Measurements from ENCODE around the gene CERS4. TPM values are rescaled to one million over a fixed set of nuclear protein-coding genes. Genes with fewer than 3 reads are reported as not detected.
"Not testable (repeated sequence)": the region's sequence is repeated elsewhere in the genome, so short reads cannot be mapped to it uniquely, and the experiment has no call there.

Gene CERS4
- total RNA-seq, 1 donor from 2014 or later = 17.7 TPM

DNA sequence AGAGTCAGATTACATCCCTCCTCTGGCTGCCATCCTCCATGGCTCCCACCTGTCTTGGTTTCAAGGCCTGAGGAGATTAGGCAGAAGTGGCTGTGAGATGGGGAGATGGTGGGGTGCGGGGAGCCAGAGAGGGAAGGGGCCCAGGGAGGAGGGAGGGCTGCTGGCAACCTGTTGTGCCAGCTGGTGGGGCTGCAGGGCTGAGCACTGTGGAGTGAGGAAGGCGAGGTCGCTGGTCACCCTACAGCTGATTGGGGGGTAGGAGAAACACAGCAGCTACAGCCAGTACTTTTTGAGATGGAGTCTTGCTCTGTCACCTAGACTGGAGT, 50.7 kb downstream of the CERS4 start:
- H3K27me3 ChIP-seq (ENCODE audit: control insufficient read depth in 3 of 3, insufficient read depth in 3 of 3, low read length in 3 of 3) = no peaks in the 10 kb centered on the region
- no peak overlapping the region for H3K27ac ChIP-seq (ENCODE audit: low read depth, low read length)
- H3K4me3 ChIP-seq (ENCODE audit: low read length in 3 of 3) = no peak overlapping the region
- H3K36me3 ChIP-seq (ENCODE audit: control insufficient read depth in 3 of 3, insufficient read depth in 3 of 3, low read length in 3 of 3) = peaks cover 5 to 9% (median 7%) of the 10 kb centered on the region in 3 donors
- H3K9me3 ChIP-seq (ENCODE audit: control insufficient read depth in 3 of 3, low read length in 3 of 3) = no peaks in the 10 kb centered on the region
- H3K4me1 ChIP-seq (ENCODE audit: control insufficient read depth in 3 of 3, insufficient read depth in 3 of 3, low read length in 3 of 3) = no peaks in the 10 kb centered on the region
- H3K9ac ChIP-seq (ENCODE audit: low read depth in 1 of 3, low read length in 3 of 3) = no peak overlapping the region

- Histone ChIP-seq H3K9ac (ENCODE audit: low read depth in 1 of 3, low read length in 3 of 3) (peak overlapping the region in 1 of 3 donors; percentile 25), H3K4me3 (ENCODE audit: low read length in 3 of 3) (no peak overlapping the region), H3K4me1 (ENCODE audit: control insufficient read depth in 3 of 3, insufficient read depth in 3 of 3, low read length in 3 of 3) (no peaks in the 10 kb centered on the region), H3K27ac (ENCODE audit: low read depth, low read length) (no peak overlapping the region), H3K27me3 (ENCODE audit: control insufficient read depth in 3 of 3, insufficient read depth in 3 of 3, low read length in 3 of 3) (no peaks in the 10 kb centered on the region), H3K9me3 (ENCODE audit: control insufficient read depth in 3 of 3, low read length in 3 of 3) (no peaks in the 10 kb centered on the region), H3K36me3 (ENCODE audit: control insufficient read depth in 3 of 3, insufficient read depth in 3 of 3, low read length in 3 of 3) (peaks cover 2 to 5% (median 2%) of the 10 kb centered on the region in 3 donors)
Measured at GRCh38 chr19:8261347-8261746, 52.2 kb downstream of the CERS4 start.

GRCh38 chr19:8261881-8262280, 52.7 kb downstream of the CERS4 start:
- H3K27ac ChIP-seq (ENCODE audit: low read depth, low read length) = no peak overlapping the region
- H3K4me3 ChIP-seq (ENCODE audit: low read length in 3 of 3) = no peak overlapping the region
- H3K4me1 ChIP-seq (ENCODE audit: control insufficient read depth in 3 of 3, insufficient read depth in 3 of 3, low read length in 3 of 3) = no peaks in the 10 kb centered on the region
- peaks cover 0 to under 1% (median under 1%) of the 10 kb centered on the region in 3 donors for H3K36me3 ChIP-seq (ENCODE audit: control insufficient read depth in 3 of 3, insufficient read depth in 3 of 3, low read length in 3 of 3)
- H3K27me3 ChIP-seq (ENCODE audit: control insufficient read depth in 3 of 3, insufficient read depth in 3 of 3, low read length in 3 of 3) = no peaks in the 10 kb centered on the region
- H3K9ac ChIP-seq (ENCODE audit: low read depth in 1 of 3, low read length in 3 of 3) = no peak overlapping the region
- H3K9me3 ChIP-seq (ENCODE audit: control insufficient read depth in 3 of 3, low read length in 3 of 3) = no peaks in the 10 kb centered on the region

DNA sequence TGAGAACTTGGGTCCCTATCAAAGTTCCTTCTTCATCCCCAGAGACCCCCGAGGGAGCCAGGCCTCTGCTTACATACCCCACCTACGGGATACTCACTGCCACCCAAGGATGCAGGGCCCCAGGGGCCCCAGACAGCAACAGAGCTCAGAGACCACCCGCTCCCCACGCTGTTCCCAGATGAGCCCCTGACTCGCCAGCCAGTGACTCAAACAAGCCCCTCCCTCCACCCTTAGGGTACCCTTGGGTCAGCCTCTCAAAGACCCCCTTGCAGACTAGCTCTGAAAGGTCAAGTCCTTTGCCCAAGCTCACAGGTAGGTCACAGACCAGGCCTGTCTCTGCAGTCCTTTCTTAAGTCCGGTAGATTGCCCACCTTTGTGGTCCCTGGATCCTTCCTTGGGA, 53.3 kb downstream of the CERS4 start:
- no peaks in the 10 kb centered on the region for H3K9me3 ChIP-seq (ENCODE audit: control insufficient read depth in 3 of 3, low read length in 3 of 3)
- H3K4me3 ChIP-seq (ENCODE audit: low read length in 3 of 3) = no peak overlapping the region
- no peak overlapping the region for H3K27ac ChIP-seq (ENCODE audit: low read depth, low read length)
- no peak overlapping the region for H3K9ac ChIP-seq (ENCODE audit: low read depth in 1 of 3, low read length in 3 of 3)
- no peaks in the 10 kb centered on the region for H3K27me3 ChIP-seq (ENCODE audit: control insufficient read depth in 3 of 3, insufficient read depth in 3 of 3, low read length in 3 of 3)
- no peaks in the 10 kb centered on the region for H3K36me3 ChIP-seq (ENCODE audit: control insufficient read depth in 3 of 3, insufficient read depth in 3 of 3, low read length in 3 of 3)
- no peaks in the 10 kb centered on the region for H3K4me1 ChIP-seq (ENCODE audit: control insufficient read depth in 3 of 3, insufficient read depth in 3 of 3, low read length in 3 of 3)

GRCh38 chr19:8264248-8264647, 55.1 kb downstream of the CERS4 start:
- H3K27ac ChIP-seq (ENCODE audit: low read depth, low read length); H3K9me3 ChIP-seq (ENCODE audit: control insufficient read depth in 3 of 3, low read length in 3 of 3); H3K9ac ChIP-seq (ENCODE audit: low read depth in 1 of 3, low read length in 3 of 3); H3K4me1 ChIP-seq (ENCODE audit: control insufficient read depth in 3 of 3, insufficient read depth in 3 of 3, low read length in 3 of 3); H3K36me3 ChIP-seq (ENCODE audit: control insufficient read depth in 3 of 3, insufficient read depth in 3 of 3, low read length in 3 of 3); H3K4me3 ChIP-seq (ENCODE audit: low read length in 3 of 3); H3K27me3 ChIP-seq (ENCODE audit: control insufficient read depth in 3 of 3, insufficient read depth in 3 of 3, low read length in 3 of 3): not testable (repeated sequence)

GRCh38 chr19:8265872-8266271, 56.7 kb downstream of the CERS4 start:
- H3K36me3 ChIP-seq (ENCODE audit: control insufficient read depth in 3 of 3, insufficient read depth in 3 of 3, low read length in 3 of 3) = no peaks in the 10 kb centered on the region
- no peaks in the 10 kb centered on the region for H3K9me3 ChIP-seq (ENCODE audit: control insufficient read depth in 3 of 3, low read length in 3 of 3)
- H3K4me3 ChIP-seq (ENCODE audit: low read length in 3 of 3) = no peak overlapping the region
- H3K27me3 ChIP-seq (ENCODE audit: control insufficient read depth in 3 of 3, insufficient read depth in 3 of 3, low read length in 3 of 3) = no peaks in the 10 kb centered on the region
- no peak overlapping the region for H3K27ac ChIP-seq (ENCODE audit: low read depth, low read length)
- peaks cover 7 to 8% (median 8%) of the 10 kb centered on the region in 3 donors for H3K4me1 ChIP-seq (ENCODE audit: control insufficient read depth in 3 of 3, insufficient read depth in 3 of 3, low read length in 3 of 3)
- H3K9ac ChIP-seq (ENCODE audit: low read depth in 1 of 3, low read length in 3 of 3) = no peak overlapping the region

- no peak overlapping the region for H3K27ac ChIP-seq (ENCODE audit: low read depth, low read length)
- peaks cover 7 to 8% (median 8%) of the 10 kb centered on the region in 3 donors for H3K4me1 ChIP-seq (ENCODE audit: control insufficient read depth in 3 of 3, insufficient read depth in 3 of 3, low read length in 3 of 3)
- peak overlapping the region in 1 of 3 donors; percentile 75 for H3K9ac ChIP-seq (ENCODE audit: low read depth in 1 of 3, low read length in 3 of 3)
- H3K36me3 ChIP-seq (ENCODE audit: control insufficient read depth in 3 of 3, insufficient read depth in 3 of 3, low read length in 3 of 3) = no peaks in the 10 kb centered on the region
- H3K9me3 ChIP-seq (ENCODE audit: control insufficient read depth in 3 of 3, low read length in 3 of 3) = no peaks in the 10 kb centered on the region
- H3K27me3 ChIP-seq (ENCODE audit: control insufficient read depth in 3 of 3, insufficient read depth in 3 of 3, low read length in 3 of 3) = no peaks in the 10 kb centered on the region
- no peak overlapping the region for H3K4me3 ChIP-seq (ENCODE audit: low read length in 3 of 3)
Measured at GRCh38 chr19:8269724-8270123, 60.6 kb downstream of the CERS4 start.

GRCh38 chr19:8276508-8276907, 67.3 kb downstream of the CERS4 start:
- H3K27ac ChIP-seq (ENCODE audit: low read depth, low read length); H3K36me3 ChIP-seq (ENCODE audit: control insufficient read depth in 3 of 3, insufficient read depth in 3 of 3, low read length in 3 of 3); H3K9me3 ChIP-seq (ENCODE audit: control insufficient read depth in 3 of 3, low read length in 3 of 3); H3K9ac ChIP-seq (ENCODE audit: low read depth in 1 of 3, low read length in 3 of 3); H3K27me3 ChIP-seq (ENCODE audit: control insufficient read depth in 3 of 3, insufficient read depth in 3 of 3, low read length in 3 of 3); H3K4me3 ChIP-seq (ENCODE audit: low read length in 3 of 3); H3K4me1 ChIP-seq (ENCODE audit: control insufficient read depth in 3 of 3, insufficient read depth in 3 of 3, low read length in 3 of 3): not testable (repeated sequence)

DNA sequence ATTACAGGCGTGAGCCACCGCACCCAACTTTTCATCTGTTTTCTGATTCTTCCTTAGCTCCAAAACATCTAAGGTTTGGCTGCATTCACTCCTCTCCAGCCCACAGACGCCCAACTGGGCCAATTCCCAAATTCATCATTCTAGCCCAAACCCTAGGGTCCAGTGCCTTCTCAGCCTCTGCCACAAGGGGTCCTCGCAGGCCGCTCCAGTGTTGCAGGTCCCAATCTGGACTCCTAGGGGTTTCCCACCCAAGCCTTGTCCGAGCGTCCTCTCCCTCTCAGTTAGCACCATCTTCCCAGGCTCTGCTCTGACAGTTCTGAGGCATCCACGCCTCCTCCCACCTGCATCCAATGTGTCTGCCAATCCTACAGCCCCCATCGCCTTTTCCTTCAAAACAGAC, 82.2 kb downstream of the CERS4 start:
- not testable (repeated sequence) for H3K36me3 ChIP-seq (ENCODE audit: control insufficient read depth in 3 of 3, insufficient read depth in 3 of 3, low read length in 3 of 3); H3K27me3 ChIP-seq (ENCODE audit: control insufficient read depth in 3 of 3, insufficient read depth in 3 of 3, low read length in 3 of 3); H3K27ac ChIP-seq (ENCODE audit: low read depth, low read length); H3K9ac ChIP-seq (ENCODE audit: low read depth in 1 of 3, low read length in 3 of 3); H3K4me1 ChIP-seq (ENCODE audit: control insufficient read depth in 3 of 3, insufficient read depth in 3 of 3, low read length in 3 of 3); H3K4me3 ChIP-seq (ENCODE audit: low read length in 3 of 3); H3K9me3 ChIP-seq (ENCODE audit: control insufficient read depth in 3 of 3, low read length in 3 of 3)

DNA sequence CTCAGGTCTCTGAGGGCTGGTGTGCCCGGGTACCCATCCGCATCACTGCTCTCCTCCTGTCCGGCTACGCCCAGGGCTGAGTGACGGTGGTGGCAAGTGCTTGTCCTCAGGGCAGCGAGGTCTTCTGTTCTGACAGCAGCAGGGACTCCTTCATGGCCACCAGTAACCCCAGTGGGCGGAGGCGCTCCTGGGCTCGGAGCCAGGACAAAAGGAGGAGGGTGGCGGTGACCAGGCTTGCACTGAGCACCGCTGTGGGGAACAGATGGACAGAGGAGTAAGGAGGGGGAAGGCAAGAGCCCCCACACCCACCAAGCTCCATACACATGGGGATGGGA, 93.2 kb downstream of the CERS4 start:
- Histone ChIP-seq H3K27ac (ENCODE audit: low read depth, low read length) (no peak overlapping the region), H3K27me3 (ENCODE audit: control insufficient read depth in 3 of 3, insufficient read depth in 3 of 3, low read length in 3 of 3) (no peaks in the 10 kb centered on the region), H3K4me1 (ENCODE audit: control insufficient read depth in 3 of 3, insufficient read depth in 3 of 3, low read length in 3 of 3) (peaks cover 6 to 13% (median 7%) of the 10 kb centered on the region in 3 donors), H3K9me3 (ENCODE audit: control insufficient read depth in 3 of 3, low read length in 3 of 3) (no peaks in the 10 kb centered on the region), H3K36me3 (ENCODE audit: control insufficient read depth in 3 of 3, insufficient read depth in 3 of 3, low read length in 3 of 3) (peaks cover 4 to 8% (median 8%) of the 10 kb centered on the region in 3 donors), H3K9ac (ENCODE audit: low read depth in 1 of 3, low read length in 3 of 3) (no peak overlapping the region), H3K4me3 (ENCODE audit: low read length in 3 of 3) (no peak overlapping the region)

GRCh38 chr19:8302734-8303133, 93.6 kb downstream of the CERS4 start:
- H3K27ac ChIP-seq (ENCODE audit: low read depth, low read length) = no peak overlapping the region
- H3K36me3 ChIP-seq (ENCODE audit: control insufficient read depth in 3 of 3, insufficient read depth in 3 of 3, low read length in 3 of 3) = peaks cover 4 to 8% (median 8%) of the 10 kb centered on the region in 3 donors
- no peak overlapping the region for H3K9ac ChIP-seq (ENCODE audit: low read depth in 1 of 3, low read length in 3 of 3)
- H3K27me3 ChIP-seq (ENCODE audit: control insufficient read depth in 3 of 3, insufficient read depth in 3 of 3, low read length in 3 of 3) = no peaks in the 10 kb centered on the region
- peaks cover 11 to 17% (median 11%) of the 10 kb centered on the region in 3 donors for H3K4me1 ChIP-seq (ENCODE audit: control insufficient read depth in 3 of 3, insufficient read depth in 3 of 3, low read length in 3 of 3)
- no peaks in the 10 kb centered on the region for H3K9me3 ChIP-seq (ENCODE audit: control insufficient read depth in 3 of 3, low read length in 3 of 3)
- no peak overlapping the region for H3K4me3 ChIP-seq (ENCODE audit: low read length in 3 of 3)

Measured in skeletal muscle tissue (tissue), 4 donors.